H1 (cell line): ENCODE measurements around the gene MOGAT3. TPM values are rescaled to one million over a fixed set of nuclear protein-coding genes. Genes with fewer than 3 reads are reported as not detected.

Experiments
- CTCF ChIA-PET: fragments of 300-600 bp; sonication (Branson Sonifier 250); formaldehyde crosslinking; loops from one replicate; lab custom pipeline; 2021; ENCODE audit not compliant: partially characterized antibody; lab: Charles Lee
- POLR2A ChIA-PET: fragments of 300-600 bp; sonication (Branson Sonifier 250); formaldehyde crosslinking; loops from one replicate; lab custom pipeline; 2021; ENCODE audit warnings: inconsistent platforms; ENCODE audit not compliant: partially characterized antibody; lab: Charles Lee
- DNase-seq, 2 experiments: peaks; one replicate each; pipeline versions ENCODE4 v3.0.0 to v3.0.0-alpha.2; 2010 to 2022; ENCODE audit warnings: low spot score in 2 of 2, low read depth in 1 of 2, mixed read lengths in 1 of 2
- FAIRE-seq: peaks from 2 replicates; lab custom pipeline; 2011; peaks lifted over from hg19 to GRCh38; lab: Jason Lieb, UNC
- H2AFZ ChIP-seq: 2 replicates; pipeline ENCODE4 v1.8.1; 2012; ENCODE audit warnings: low read length, inconsistent platforms
- H2AK5ac ChIP-seq: 2 replicates; pipeline ENCODE4 v1.6.1; 2013; ENCODE audit warnings: low read depth, low read length
- H2BK120ac ChIP-seq: replicated peaks from 2 replicates; pipeline ENCODE3; 2013; ENCODE audit warnings: low read depth, low read length, inconsistent platforms
- H2BK12ac ChIP-seq: 2 replicates; pipeline ENCODE4 v1.6.1; 2013; ENCODE audit warnings: low read depth, low read length
- H2BK15ac ChIP-seq: 2 replicates; pipeline ENCODE4 v1.6.1; 2013; ENCODE audit warnings: low read length
- H2BK20ac ChIP-seq: 2 replicates; pipeline ENCODE4 v1.6.1; 2013; ENCODE audit warnings: low read length
- H2BK5ac ChIP-seq: 2 replicates; pipeline ENCODE4 v1.6.1; 2013; ENCODE audit warnings: low read depth, low read length
- H3K14ac ChIP-seq: 2 replicates; pipeline ENCODE4 v1.6.1; 2013; ENCODE audit warnings: inconsistent platforms; ENCODE audit not compliant: insufficient read length
- H3K18ac ChIP-seq: 2 replicates; pipeline ENCODE4 v1.6.1; 2013; ENCODE audit warnings: low read length; ENCODE audit errors: extremely low read depth
- H3K23ac ChIP-seq: 2 replicates; pipeline ENCODE4 v1.6.1; 2013; ENCODE audit warnings: inconsistent platforms; ENCODE audit not compliant: insufficient read length
- H3K23me2 ChIP-seq: 2 replicates; pipeline ENCODE4 v1.6.1; 2013; ENCODE audit warnings: low read depth, low read length
- H3K27ac ChIP-seq: 2 replicates; pipeline ENCODE4 v1.6.1; 2011; ENCODE audit warnings: low read depth, low read length, inconsistent platforms
- H3K27me3 ChIP-seq, 4 experiments: replicated peaks in 1 of 4; 1 replicate in 1 of 4; 2 replicates in 3 of 4; pipeline versions ENCODE4 v1.6.1 to v1.8.1; 2011 to 2013; ENCODE audit warnings: low read length in 3 of 4, mild to moderate bottlenecking in 3 of 4, inconsistent platforms in 2 of 4, mixed read lengths in 2 of 4, moderate library complexity in 1 of 4; ENCODE audit not compliant: control insufficient read depth in 3 of 4, insufficient read depth in 3 of 4; ENCODE audit errors: extremely low read depth in 1 of 4
- H3K36me3 ChIP-seq, 4 experiments: 2 replicates each; pipeline versions ENCODE4 v1.6.1 to v1.8.1; 2011 to 2013; ENCODE audit warnings: mild to moderate bottlenecking in 4 of 4, low read length in 3 of 4, moderate library complexity in 2 of 4, control low read depth in 1 of 4, inconsistent platforms in 1 of 4; ENCODE audit not compliant: insufficient read depth in 4 of 4, control insufficient read depth in 2 of 4
- H3K4ac ChIP-seq: replicated peaks from 2 replicates; pipeline ENCODE3; 2013; ENCODE audit warnings: low read length, low read depth, mixed read lengths, inconsistent platforms; ENCODE audit not compliant: insufficient read length
- H3K4me1 ChIP-seq, 4 experiments: replicated peaks in 1 of 4; 1 replicate in 1 of 4; 2 replicates in 3 of 4; pipeline versions ENCODE4 v1.6.1 to v1.8.1; 2011 to 2013; ENCODE audit warnings: low read length in 3 of 4, inconsistent platforms in 2 of 4, mixed read lengths in 1 of 4; ENCODE audit not compliant: insufficient read depth in 4 of 4, control insufficient read depth in 3 of 4
- H3K4me2 ChIP-seq, 2 experiments: 2 replicates each; pipeline versions ENCODE4 v1.6.1 to v1.8.1; 2011 to 2013; ENCODE audit warnings: low read depth in 2 of 2, low read length in 2 of 2, control low read depth in 1 of 2, inconsistent platforms in 1 of 2, mild to moderate bottlenecking in 1 of 2; ENCODE audit not compliant: insufficient read depth in 1 of 2
- H3K4me3 ChIP-seq, 4 experiments: fragments of 200-600, 300-600 bp in 1 of 4; sonication (generic), shearing (Covaris generic), sonication (Bioruptor Twin) in 1 of 4; 2 replicates each; pipeline versions ENCODE4 v1.5.1 to v1.8.1; 2011 to 2016; ENCODE audit warnings: low read length in 4 of 4, low read depth in 3 of 4, control low read depth in 2 of 4, inconsistent platforms in 2 of 4, mild to moderate bottlenecking in 2 of 4, mixed read lengths in 1 of 4, moderate library complexity in 1 of 4; ENCODE audit not compliant: insufficient read depth in 2 of 4; ENCODE audit errors: extremely low read depth in 1 of 4
- H3K56ac ChIP-seq: replicated peaks from 2 replicates; pipeline ENCODE3; 2013; ENCODE audit warnings: low read depth, mild to moderate bottlenecking, mixed read lengths, low read length, inconsistent platforms; ENCODE audit not compliant: insufficient read length
- H3K79me1 ChIP-seq: 2 replicates; pipeline ENCODE4 v1.6.1; 2013; ENCODE audit warnings: low read depth, low read length, control low read depth
- H3K79me2 ChIP-seq, 2 experiments: 2 replicates each; pipeline versions ENCODE4 v1.6.1 to v1.8.1; 2012 to 2013; ENCODE audit warnings: low read length in 2 of 2, mild to moderate bottlenecking in 2 of 2, inconsistent platforms in 1 of 2; ENCODE audit not compliant: insufficient read depth in 2 of 2, control insufficient read depth in 1 of 2
- H3K9ac ChIP-seq, 4 experiments: replicated peaks in 1 of 4; 1 replicate in 1 of 4; 2 replicates in 3 of 4; pipeline versions ENCODE4 v1.6.1 to v1.8.1; 2011 to 2013; ENCODE audit warnings: low read depth in 3 of 4, low read length in 3 of 4, control low read depth in 2 of 4, mild to moderate bottlenecking in 2 of 4, moderate library complexity in 2 of 4, inconsistent platforms in 1 of 4; ENCODE audit errors: extremely low read depth in 1 of 4
- H3K9me3 ChIP-seq, 2 experiments: 2 replicates each; pipeline versions ENCODE4 v1.6.1 to v1.8.1; 2012 to 2013; ENCODE audit warnings: mild to moderate bottlenecking in 2 of 2, moderate library complexity in 2 of 2, control low read depth in 1 of 2, inconsistent platforms in 1 of 2, low read depth in 1 of 2, low read length in 1 of 2, mixed read lengths in 1 of 2; ENCODE audit not compliant: insufficient read depth in 2 of 2
- H4K20me1 ChIP-seq, 2 experiments: replicated peaks in 1 of 2; 2 replicates each; pipeline versions ENCODE3 to v1.8.1; 2011 to 2013; ENCODE audit warnings: inconsistent platforms in 2 of 2, low read length in 2 of 2, mild to moderate bottlenecking in 1 of 2; ENCODE audit not compliant: insufficient read depth in 2 of 2, control insufficient read depth in 1 of 2
- H4K5ac ChIP-seq: 2 replicates; pipeline ENCODE4 v1.6.1; 2013; ENCODE audit warnings: low read length, low read depth, mixed read lengths, inconsistent platforms; ENCODE audit not compliant: insufficient read length
- H4K8ac ChIP-seq: 2 replicates; pipeline ENCODE4 v1.8.0; 2013; ENCODE audit warnings: mild to moderate bottlenecking, moderate library complexity, low read length, inconsistent platforms; ENCODE audit not compliant: insufficient read depth; ENCODE audit errors: extremely low read depth
- H4K91ac ChIP-seq: replicated peaks from 2 replicates; pipeline ENCODE3; 2013; ENCODE audit warnings: low read length, mixed read lengths, inconsistent platforms; ENCODE audit not compliant: insufficient read length
- CEBPB ChIP-seq: IDR thresholded peaks from 2 replicates; pipeline ENCODE4 v1.6.1; 2012; ENCODE audit warnings: low read depth, low read length
- E2F6 ChIP-seq: IDR thresholded peaks from 2 replicates; pipeline ENCODE4 v1.6.1; 2012; ENCODE audit warnings: inconsistent platforms
- EZH2 ChIP-seq: fragments of 200-600 bp; sonication (generic); IDR thresholded peaks from 2 replicates; pipeline ENCODE4 v1.7.1; 2012; ENCODE audit warnings: low read depth, mild to moderate bottlenecking, moderate library complexity, low read length, inconsistent platforms; ENCODE audit not compliant: severe bottlenecking
- GTF2F1 ChIP-seq: IDR thresholded peaks from 2 replicates; pipeline ENCODE4 v1.6.1; 2012; ENCODE audit warnings: low read depth, low read length, improper control_type of control experiment, borderline replicate concordance
- HDAC6 ChIP-seq: IDR thresholded peaks from one replicate; pipeline ENCODE4 v1.7.1; 2012; ENCODE audit warnings: low read depth, mild to moderate bottlenecking, inconsistent platforms, low read length, moderate library complexity
- NANOG ChIP-seq: IDR thresholded peaks from 2 replicates; pipeline ENCODE4 v1.6.1; 2011; ENCODE audit warnings: low read length, low read depth, mild to moderate bottlenecking, inconsistent platforms; ENCODE audit not compliant: insufficient read depth, poor library complexity, severe bottlenecking
- POLR2A ChIP-seq, 2 experiments: IDR thresholded peaks; 1 replicate in 1 of 2; 2 replicates in 1 of 2; pipeline ENCODE4 v1.6.1; 2011; ENCODE audit warnings: low read depth in 2 of 2, low read length in 2 of 2, mild to moderate bottlenecking in 2 of 2; ENCODE audit errors: control extremely low read depth in 1 of 2
- SAP30 ChIP-seq: fragments of 300-600 bp; sonication (generic); IDR thresholded peaks from 2 replicates; pipeline ENCODE4 v1.7.1; 2012; ENCODE audit warnings: low read length, moderate library complexity, mild to moderate bottlenecking, inconsistent platforms; ENCODE audit not compliant: insufficient read depth, insufficient replicate concordance
- TBP ChIP-seq: IDR thresholded peaks from 2 replicates; pipeline ENCODE4 v1.6.1; 2011; ENCODE audit warnings: low read depth, low read length, improper control_type of control experiment
- WGBS, 2 experiments: shearing (Covaris generic) in 1 of 2; methylation state at CpG; one replicate each; pipeline versions ENCODE4 v1.1.6 to v1.1.7; 2013 to 2015; ENCODE audit warnings: low lambda C conversion rate in 2 of 2, mixed read lengths in 2 of 2, inconsistent platforms in 1 of 2, low coverage in 1 of 2, missing lambda C conversion rate in 1 of 2; ENCODE audit not compliant: insufficient replicate concordance in 2 of 2, insufficient coverage in 1 of 2, insufficient read length in 1 of 2; ENCODE audit errors: extremely low coverage in 1 of 2, missing lambda C conversion rate in 1 of 2; 5-methylcytosine and 5-hydroxymethylcytosine counted together
- polyA plus RNA-seq, 7 experiments: library from polyadenylated mRNA; depleted of rRNA in 3 of 7; stranded (reverse) in 5 of 7; unstranded in 2 of 7; fragments of >200 nt in 5 of 7; fragments of 200-250 nt in 2 of 7; gene quantifications; 1 replicate in 5 of 7; 2 replicates in 1 of 7; 4 replicates in 1 of 7; pipeline versions ENCODE4 v1.2.1 to v1.2.3, GENCODE V29; 2011 to 2013; ENCODE audit warnings: missing spikeins in 2 of 7, mixed read lengths in 2 of 7
- total RNA-seq: library from RNA; stranded (reverse); fragmentation: NEBNext Ultra II Directional; extraction: Animal tissue kit (Norgen Biotek cat#: 25700); gene quantifications from 2 replicates; pipeline ENCODE4 v1.2.1, GENCODE V29; 2021

The MOGAT3 gene
- total and polyA plus RNA-seq, 2 of the 8 experiments (the other 6 are each of a cell fraction or from before 2014, with no cell fraction given): 0.21 to 0.82 TPM

DNA sequence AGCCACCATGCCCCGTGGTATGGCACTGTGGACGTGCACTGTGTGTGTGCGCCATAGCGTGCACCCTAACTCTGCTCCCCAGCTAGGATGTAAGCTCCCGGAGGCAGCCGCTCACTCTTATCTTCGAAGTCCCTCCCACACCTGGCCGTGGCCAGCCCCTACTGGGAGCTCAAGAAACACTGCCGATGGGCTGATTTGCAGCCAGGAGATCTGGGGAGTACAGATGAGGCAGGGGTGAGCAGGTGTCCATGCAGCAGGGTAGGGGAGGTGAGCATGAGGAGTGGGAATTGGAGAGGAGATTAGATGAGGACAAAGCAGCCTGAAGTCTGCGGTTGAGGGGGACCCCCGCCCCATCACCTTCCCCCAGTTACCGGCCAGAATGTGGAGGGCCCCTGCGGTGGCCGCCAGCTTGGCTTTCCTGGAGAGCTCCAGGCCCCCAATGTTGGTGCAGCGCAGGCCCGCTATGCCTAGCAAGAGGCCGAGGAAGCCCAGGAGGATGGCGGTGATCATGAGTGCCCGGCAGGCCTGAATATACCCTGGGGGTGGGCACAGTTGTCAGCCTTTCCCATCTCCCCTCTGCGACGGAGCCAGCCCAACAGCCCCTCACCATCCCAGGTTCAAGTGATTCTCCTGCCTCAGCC, 33.2 kb upstream of the MOGAT3 start:
- Histone ChIP-seq H3K4ac (no peak overlapping the region), H3K79me1 (no peaks in the 10 kb centered on the region), H4K20me1 (peaks cover 0 to 10% of the 10 kb centered on the region in 2 experiments), H3K14ac (no peak overlapping the region), H4K5ac (no peak overlapping the region), H3K27me3 (no peaks in the 10 kb centered on the region), H3K23ac (no peak overlapping the region), H3K36me3 (no peaks in the 10 kb centered on the region; a peak in 2 of 8 replicates), H2BK120ac (no peak overlapping the region), H4K91ac (no peak overlapping the region), H3K4me3 (no peak overlapping the region), H3K4me1 (peaks cover 0 to 24% (median 12%) of the 10 kb centered on the region in 4 experiments; a peak in 6 of 7 replicates), H2BK15ac (no peak overlapping the region), H3K27ac (no peak overlapping the region), H3K56ac (no peak overlapping the region), H3K18ac (no peak overlapping the region), H2BK5ac (no peak overlapping the region), H4K8ac (peak overlapping the region; percentile 45; the same call in 1 of the 2 replicates), H3K9ac (no peak overlapping the region), H3K79me2 (no peaks in the 10 kb centered on the region), H3K9me3 (no peaks in the 10 kb centered on the region), H3K23me2 (peaks cover 6% of the 10 kb centered on the region; the same call in 1 of the 2 replicates), H2AK5ac (peak overlapping the region; percentile 75; the same call in 1 of the 2 replicates), H2BK20ac (no peak overlapping the region), H2AFZ (no peak overlapping the region), H3K4me2 (no peak overlapping the region), H2BK12ac (no peak overlapping the region)
- DNase-seq: peak in 1 of 2 experiments; percentile 60
- POLR2A ChIA-PET: interaction anchor here (2.0 to 3.9 kb wide), 2 partner anchors 10 to 72 kb away, joined by 9 to 23 read pairs; partner anchors contain the start of gene FIS1
- CTCF ChIA-PET: interaction anchor here (0.7 to 6.5 kb wide), 19 partner anchors 9 to 1104 kb away, joined by 3 to 69 read pairs (median 5); partner anchors contain the start of genes FIS1, PLOD3, TRIM56 and ZNHIT1
- WGBS, 2 experiments: 92% methylated on average over 21 of the region's 21 CpGs; no CpG with 5 or more reads in 1 of the 2 experiments
- no peak for FAIRE-seq
- no peak for TF ChIP-seq POLR2A (IDR thresholded peaks at IDR 0.05; ENCODE audit: control extremely low read depth in 1 of 2, low read depth in 2 of 2, low read length in 2 of 2)
- no peak for TF ChIP-seq EZH2
- no peak for TF ChIP-seq NANOG
- no peak for TF ChIP-seq E2F6
- no peak for TF ChIP-seq TBP
- TF ChIP-seq GTF2F1: no peak
- no peak for TF ChIP-seq CEBPB
- TF ChIP-seq HDAC6: no peak
- TF ChIP-seq SAP30: no peak
